ENCODE measurements around the gene BEND3. TPM values are rescaled to one million over a fixed set of nuclear protein-coding genes. Genes with fewer than 3 reads are reported as not detected.

The BEND3 gene
- total and polyA plus RNA-seq, 9 of the 15 experiments (the other 6 are each of a cell fraction or from before 2014, with no cell fraction given), result 0.64 to 8.4 (median 3.3) TPM

- TF ChIP-seq, protein P1, sequence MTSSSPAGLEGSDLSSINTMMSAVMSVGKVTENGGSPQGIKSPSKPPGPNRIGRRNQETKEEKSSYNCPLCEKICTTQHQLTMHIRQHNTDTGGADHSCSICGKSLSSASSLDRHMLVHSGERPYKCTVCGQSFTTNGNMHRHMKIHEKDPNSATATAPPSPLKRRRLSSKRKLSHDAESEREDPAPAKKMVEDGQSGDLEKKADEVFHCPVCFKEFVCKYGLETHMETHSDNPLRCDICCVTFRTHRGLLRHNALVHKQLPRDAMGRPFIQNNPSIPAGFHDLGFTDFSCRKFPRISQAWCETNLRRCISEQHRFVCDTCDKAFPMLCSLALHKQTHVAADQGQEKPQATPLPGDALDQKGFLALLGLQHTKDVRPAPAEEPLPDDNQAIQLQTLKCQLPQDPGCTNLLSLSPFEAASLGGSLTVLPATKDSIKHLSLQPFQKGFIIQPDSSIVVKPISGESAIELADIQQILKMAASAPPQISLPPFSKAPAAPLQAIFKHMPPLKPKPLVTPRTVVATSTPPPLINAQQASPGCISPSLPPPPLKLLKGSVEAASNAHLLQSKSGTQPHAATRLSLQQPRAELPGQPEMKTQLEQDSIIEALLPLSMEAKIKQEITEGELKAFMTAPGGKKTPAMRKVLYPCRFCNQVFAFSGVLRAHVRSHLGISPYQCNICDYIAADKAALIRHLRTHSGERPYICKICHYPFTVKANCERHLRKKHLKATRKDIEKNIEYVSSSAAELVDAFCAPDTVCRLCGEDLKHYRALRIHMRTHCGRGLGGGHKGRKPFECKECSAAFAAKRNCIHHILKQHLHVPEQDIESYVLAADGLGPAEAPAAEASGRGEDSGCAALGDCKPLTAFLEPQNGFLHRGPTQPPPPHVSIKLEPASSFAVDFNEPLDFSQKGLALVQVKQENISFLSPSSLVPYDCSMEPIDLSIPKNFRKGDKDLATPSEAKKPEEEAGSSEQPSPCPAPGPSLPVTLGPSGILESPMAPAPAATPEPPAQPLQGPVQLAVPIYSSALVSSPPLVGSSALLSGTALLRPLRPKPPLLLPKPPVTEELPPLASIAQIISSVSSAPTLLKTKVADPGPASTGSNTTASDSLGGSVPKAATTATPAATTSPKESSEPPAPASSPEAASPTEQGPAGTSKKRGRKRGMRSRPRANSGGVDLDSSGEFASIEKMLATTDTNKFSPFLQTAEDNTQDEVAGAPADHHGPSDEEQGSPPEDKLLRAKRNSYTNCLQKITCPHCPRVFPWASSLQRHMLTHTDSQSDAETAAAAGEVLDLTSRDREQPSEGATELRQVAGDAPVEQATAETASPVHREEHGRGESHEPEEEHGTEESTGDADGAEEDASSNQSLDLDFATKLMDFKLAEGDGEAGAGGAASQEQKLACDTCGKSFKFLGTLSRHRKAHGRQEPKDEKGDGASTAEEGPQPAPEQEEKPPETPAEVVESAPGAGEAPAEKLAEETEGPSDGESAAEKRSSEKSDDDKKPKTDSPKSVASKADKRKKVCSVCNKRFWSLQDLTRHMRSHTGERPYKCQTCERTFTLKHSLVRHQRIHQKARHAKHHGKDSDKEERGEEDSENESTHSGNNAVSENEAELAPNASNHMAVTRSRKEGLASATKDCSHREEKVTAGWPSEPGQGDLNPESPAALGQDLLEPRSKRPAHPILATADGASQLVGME (CRISPR knock-in tag; IDR thresholded peaks at IDR 0.05), result no peak
- TF ChIP-seq ZNF766 (CRISPR knock-in tag; conservative IDR thresholded peaks at IDR 0.05) (0 out of 2 replicates have a peak, but pooled peaks have one; percentile 19), ZNF584 (CRISPR knock-in tag; IDR thresholded peaks at IDR 0.05; ENCODE audit: low read depth) (no peak), ATF3 (IDR thresholded peaks at IDR 0.05) (no peak), ATF3 (CRISPR knock-in tag; conservative IDR thresholded peaks at IDR 0.05) (no peak), FOXK2 (conservative IDR thresholded peaks at IDR 0.05 in 1 of 2, IDR thresholded peaks at IDR 0.05 in 1 of 2; ENCODE audit: low read depth in 2 of 2) (no peak), IFI16 (CRISPR knock-in tag; IDR thresholded peaks at IDR 0.05) (no peak), CBFB (CRISPR knock-in tag; IDR thresholded peaks at IDR 0.05) (no peak), NFE2 (IDR thresholded peaks at IDR 0.05; ENCODE audit: low read depth) (peak; percentile 59), HEY1 (CRISPR knock-in tag; IDR thresholded peaks at IDR 0.05; ENCODE audit: borderline replicate concordance) (no peak), ZNF586 (CRISPR knock-in tag; conservative IDR thresholded peaks at IDR 0.05) (no peak), ZNF224 (CRISPR knock-in tag; IDR thresholded peaks at IDR 0.05) (no peak), ZNF518B (CRISPR knock-in tag; IDR thresholded peaks at IDR 0.05) (no peak), RBM17 (IDR thresholded peaks at IDR 0.05; ENCODE audit: borderline replicate concordance, low read depth, low read length) (no peak), SIX5 (IDR thresholded peaks at IDR 0.05; ENCODE audit: borderline replicate concordance in 1 of 2, insufficient read depth in 1 of 2, low read depth in 1 of 2, low read length in 2 of 2) (no peak), CBX1 (IDR thresholded peaks at IDR 0.05; ENCODE audit: low read depth) (no peak)
- TF ChIP-seq, protein P2, sequence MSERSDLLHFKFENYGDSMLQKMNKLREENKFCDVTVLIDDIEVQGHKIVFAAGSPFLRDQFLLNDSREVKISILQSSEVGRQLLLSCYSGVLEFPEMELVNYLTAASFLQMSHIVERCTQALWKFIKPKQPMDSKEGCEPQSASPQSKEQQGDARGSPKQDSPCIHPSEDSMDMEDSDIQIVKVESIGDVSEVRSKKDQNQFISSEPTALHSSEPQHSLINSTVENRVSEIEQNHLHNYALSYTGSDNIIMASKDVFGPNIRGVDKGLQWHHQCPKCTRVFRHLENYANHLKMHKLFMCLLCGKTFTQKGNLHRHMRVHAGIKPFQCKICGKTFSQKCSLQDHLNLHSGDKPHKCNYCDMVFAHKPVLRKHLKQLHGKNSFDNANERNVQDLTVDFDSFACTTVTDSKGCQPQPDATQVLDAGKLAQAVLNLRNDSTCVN (CRISPR knock-in tag; IDR thresholded peaks at IDR 0.05), result no peak
Observed at GRCh38 chr6:107121266-107121665, 6.0 kb upstream of the BEND3 start (continued).
